Measurements from ENCODE around the gene PPM1H.

Gene PPM1H

DNA sequence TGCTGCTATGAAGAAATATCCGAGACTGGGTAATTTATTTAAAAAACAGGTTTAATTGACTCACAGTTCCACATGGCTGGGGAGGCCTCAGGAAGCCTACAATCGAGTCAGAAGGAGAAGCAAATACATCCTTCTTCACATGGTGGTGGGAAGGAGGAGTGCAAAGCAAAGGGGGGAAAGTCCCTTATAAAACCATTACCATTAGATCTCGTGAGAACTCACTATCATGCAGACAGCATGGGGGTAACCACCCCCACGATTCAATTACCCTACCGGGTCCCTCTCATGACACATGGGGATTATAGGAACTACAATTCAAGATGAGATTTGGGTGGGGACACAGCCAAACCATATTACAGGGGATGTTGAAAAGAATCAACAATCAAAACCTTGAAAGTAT is 74.9 kb downstream of the PPM1H start:
- H3K79me2 ChIP-seq (ENCODE audit: insufficient read depth, low read length) = no peaks in the 10 kb centered on the region
- TF ChIP-seq, protein P1, sequence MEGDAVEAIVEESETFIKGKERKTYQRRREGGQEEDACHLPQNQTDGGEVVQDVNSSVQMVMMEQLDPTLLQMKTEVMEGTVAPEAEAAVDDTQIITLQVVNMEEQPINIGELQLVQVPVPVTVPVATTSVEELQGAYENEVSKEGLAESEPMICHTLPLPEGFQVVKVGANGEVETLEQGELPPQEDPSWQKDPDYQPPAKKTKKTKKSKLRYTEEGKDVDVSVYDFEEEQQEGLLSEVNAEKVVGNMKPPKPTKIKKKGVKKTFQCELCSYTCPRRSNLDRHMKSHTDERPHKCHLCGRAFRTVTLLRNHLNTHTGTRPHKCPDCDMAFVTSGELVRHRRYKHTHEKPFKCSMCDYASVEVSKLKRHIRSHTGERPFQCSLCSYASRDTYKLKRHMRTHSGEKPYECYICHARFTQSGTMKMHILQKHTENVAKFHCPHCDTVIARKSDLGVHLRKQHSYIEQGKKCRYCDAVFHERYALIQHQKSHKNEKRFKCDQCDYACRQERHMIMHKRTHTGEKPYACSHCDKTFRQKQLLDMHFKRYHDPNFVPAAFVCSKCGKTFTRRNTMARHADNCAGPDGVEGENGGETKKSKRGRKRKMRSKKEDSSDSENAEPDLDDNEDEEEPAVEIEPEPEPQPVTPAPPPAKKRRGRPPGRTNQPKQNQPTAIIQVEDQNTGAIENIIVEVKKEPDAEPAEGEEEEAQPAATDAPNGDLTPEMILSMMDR (IDR thresholded peaks at IDR 0.05; ENCODE audit: low read length) = no peak
- TF ChIP-seq EZH2 (IDR thresholded peaks at IDR 0.05; ENCODE audit: borderline replicate concordance, low read length) = no peak
- H3K4me2 ChIP-seq (ENCODE audit: low read length) = no peak overlapping the region
- no peak overlapping the region for H3K4me3 ChIP-seq (ENCODE audit: low read depth, low read length, poor library complexity, severe bottlenecking)
- H3K9me2 ChIP-seq (ENCODE audit: low read depth, low read length) = no peaks in the 10 kb centered on the region
- H3K4me1 ChIP-seq (ENCODE audit: insufficient read depth, low read length, severe bottlenecking) = no peaks in the 10 kb centered on the region
- no peak overlapping the region for H2AFZ ChIP-seq (ENCODE audit: low read length)
- no peak overlapping the region for H3K9ac ChIP-seq (ENCODE audit: low read length)
- H3K27ac ChIP-seq (ENCODE audit: low read depth, low read length, poor library complexity, severe bottlenecking) = no peak overlapping the region
- no peaks in the 10 kb centered on the region for H3F3A ChIP-seq (ENCODE audit: insufficient read depth, low read length)
- no peaks in the 10 kb centered on the region for H3K36me3 ChIP-seq (ENCODE audit: insufficient read depth, low read length)
- no peaks in the 10 kb centered on the region for H3K9me3 ChIP-seq (ENCODE audit: low read length)
- H4K20me1 ChIP-seq (ENCODE audit: insufficient read depth, low read length) = no peaks in the 10 kb centered on the region
- H3K27me3 ChIP-seq (ENCODE audit: insufficient read depth, low read length) = no peaks in the 10 kb centered on the region

GRCh38 chr12:62859321-62859737 is 75.6 kb downstream of the PPM1H start:
- no peak overlapping the region for H3K4me2 ChIP-seq (ENCODE audit: low read length)
- no peak overlapping the region for H3K27ac ChIP-seq (ENCODE audit: low read depth, low read length, poor library complexity, severe bottlenecking)
- H3K9me3 ChIP-seq (ENCODE audit: low read length) = no peaks in the 10 kb centered on the region
- H3K4me3 ChIP-seq (ENCODE audit: low read depth, low read length, poor library complexity, severe bottlenecking) = no peak overlapping the region
- H3F3A ChIP-seq (ENCODE audit: insufficient read depth, low read length) = no peaks in the 10 kb centered on the region
- H2AFZ ChIP-seq (ENCODE audit: low read length) = no peak overlapping the region
- no peaks in the 10 kb centered on the region for H3K4me1 ChIP-seq (ENCODE audit: insufficient read depth, low read length, severe bottlenecking)
- H3K9ac ChIP-seq (ENCODE audit: low read length) = no peak overlapping the region
- no peaks in the 10 kb centered on the region for H3K9me2 ChIP-seq (ENCODE audit: low read depth, low read length)
- H4K20me1 ChIP-seq (ENCODE audit: insufficient read depth, low read length) = no peaks in the 10 kb centered on the region
- no peaks in the 10 kb centered on the region for H3K36me3 ChIP-seq (ENCODE audit: insufficient read depth, low read length)
- H3K79me2 ChIP-seq (ENCODE audit: insufficient read depth, low read length) = no peaks in the 10 kb centered on the region
- TF ChIP-seq, protein P1 (IDR thresholded peaks at IDR 0.05; ENCODE audit: low read length) = no peak
- TF ChIP-seq EZH2 (IDR thresholded peaks at IDR 0.05; ENCODE audit: borderline replicate concordance, low read length) = no peak
- no peaks in the 10 kb centered on the region for H3K27me3 ChIP-seq (ENCODE audit: insufficient read depth, low read length)

- Histone ChIP-seq H3K9me3 (ENCODE audit: low read length) (no peaks in the 10 kb centered on the region), H3K27me3 (ENCODE audit: insufficient read depth, low read length) (no peaks in the 10 kb centered on the region), H4K20me1 (ENCODE audit: insufficient read depth, low read length) (no peaks in the 10 kb centered on the region), H3K27ac (ENCODE audit: low read depth, low read length, poor library complexity, severe bottlenecking) (no peak overlapping the region), H3K36me3 (ENCODE audit: insufficient read depth, low read length) (no peaks in the 10 kb centered on the region), H3K9me2 (ENCODE audit: low read depth, low read length) (no peaks in the 10 kb centered on the region), H3K4me3 (ENCODE audit: low read depth, low read length, poor library complexity, severe bottlenecking) (no peak overlapping the region), H3K4me1 (ENCODE audit: insufficient read depth, low read length, severe bottlenecking) (no peaks in the 10 kb centered on the region), H3F3A (ENCODE audit: insufficient read depth, low read length) (no peaks in the 10 kb centered on the region), H3K9ac (ENCODE audit: low read length) (no peak overlapping the region), H2AFZ (ENCODE audit: low read length) (no peak overlapping the region), H3K4me2 (ENCODE audit: low read length) (no peak overlapping the region), H3K79me2 (ENCODE audit: insufficient read depth, low read length) (no peaks in the 10 kb centered on the region)
- TF ChIP-seq, protein P1 (IDR thresholded peaks at IDR 0.05; ENCODE audit: low read length) = no peak
- no peak for TF ChIP-seq EZH2 (IDR thresholded peaks at IDR 0.05; ENCODE audit: borderline replicate concordance, low read length)
Measured at GRCh38 chr12:62856454-62856853, 78.5 kb downstream of the PPM1H start.

Measured in OCI-LY1 (cell line).